Activated effector memory CD4-positive, alpha-beta T cell treated with anti-CD3 and anti-CD28 coated beads, Interleukin-2, amount 50 U/mL, for 16 hours (primary cell): ENCODE measurements around the gene NIPAL3.
"Not testable (repeated sequence)": the region's sequence is repeated elsewhere in the genome, so short reads cannot be mapped to it uniquely, and the experiment has no call there.

Source experiments
- DNase-seq: peaks from one replicate; pipeline ENCODE4 v3.0.0-alpha.2; 2020

NIPAL3 gene

DNA sequence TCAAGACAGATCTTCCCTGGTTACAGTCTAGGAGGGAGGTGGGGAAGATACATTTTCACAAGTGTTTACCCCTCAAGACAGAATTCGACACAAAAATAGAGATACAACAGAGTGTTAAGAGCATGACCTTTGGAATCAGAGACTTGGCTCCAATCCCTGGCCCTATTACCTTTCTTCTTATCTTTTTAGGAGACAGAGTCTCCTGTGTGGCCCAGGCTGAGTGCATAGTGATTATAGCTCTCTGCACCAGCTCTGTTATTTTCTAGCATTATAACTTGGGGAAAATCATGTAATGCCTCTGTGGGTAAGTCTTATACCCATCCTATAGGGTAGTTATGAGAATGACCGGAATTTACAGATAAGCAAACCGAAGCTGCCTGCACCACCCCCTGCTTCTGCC is 9.8 kb downstream of the NIPAL3 start:
- DNase-seq, result no peak

DNA sequence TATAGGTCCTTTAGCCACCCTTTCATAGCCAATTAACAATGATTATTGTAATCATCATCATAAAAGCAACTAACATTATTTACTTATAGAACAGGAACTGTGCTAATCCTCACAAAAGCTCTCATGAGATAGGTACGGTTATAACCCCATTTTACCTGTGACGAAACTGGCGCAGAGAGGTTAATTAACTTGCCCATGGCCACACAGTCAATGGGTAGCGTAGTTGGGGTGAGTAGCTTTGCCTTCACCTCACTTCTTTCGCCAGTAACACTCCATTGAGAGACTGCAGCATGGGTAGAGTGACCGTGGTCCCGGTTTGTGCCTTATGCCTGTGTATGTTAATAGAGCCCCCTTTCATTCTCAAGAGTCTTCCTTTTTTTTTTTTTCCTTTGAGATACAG is 10.3 kb downstream of the NIPAL3 start:
- DNase-seq, result no peak

- no peak for DNase-seq
Observed at GRCh38 chr1:24426744-24427544, 11.3 kb downstream of the NIPAL3 start.

GRCh38 chr1:24427545-24427862 is 11.9 kb downstream of the NIPAL3 start:
- DNase-seq, result no peak

- no peak for DNase-seq
Observed at GRCh38 chr1:24435782-24436365, 20.3 kb downstream of the NIPAL3 start.

DNA sequence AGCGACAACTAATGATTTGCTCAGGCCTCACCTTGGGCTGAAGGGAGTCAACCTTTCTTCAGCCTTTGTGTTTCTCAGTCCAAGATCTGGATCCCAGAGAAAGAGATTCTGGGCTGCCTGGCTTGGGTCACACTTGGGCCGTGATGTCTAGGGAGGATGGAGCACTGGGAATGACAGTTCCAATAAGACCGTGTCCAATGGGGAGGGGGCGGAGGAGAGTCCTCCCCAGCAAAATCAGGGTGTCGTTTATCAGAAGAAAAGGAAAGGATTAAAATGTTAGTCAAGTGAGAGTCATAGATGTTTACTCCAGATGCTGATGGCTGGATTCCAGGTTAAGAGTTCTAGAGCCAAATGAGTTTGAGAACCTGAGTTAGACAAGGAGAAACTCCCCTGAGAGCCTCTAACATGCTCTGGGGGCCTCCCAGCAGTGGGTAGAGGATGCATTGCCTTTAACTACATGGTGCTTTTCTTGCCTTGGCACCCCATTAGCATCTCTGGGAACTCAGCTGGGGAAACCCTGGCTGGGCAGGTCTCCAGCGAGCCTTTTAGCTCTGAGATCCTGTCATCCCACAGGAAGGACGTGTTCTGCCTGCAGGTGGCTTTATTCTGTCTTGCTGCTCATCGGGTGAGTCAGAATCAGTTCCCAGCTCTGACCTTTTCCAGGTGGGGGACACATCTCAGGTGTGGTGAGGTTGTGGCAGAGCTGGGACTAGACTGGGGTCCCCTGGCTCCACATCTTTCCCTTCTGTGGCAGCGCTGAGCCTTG is 22.2 kb downstream of the NIPAL3 start:
- no peak for DNase-seq

GRCh38 chr1:24438423-24438901 is 22.9 kb downstream of the NIPAL3 start:
- DNase-seq, result no peak

DNA sequence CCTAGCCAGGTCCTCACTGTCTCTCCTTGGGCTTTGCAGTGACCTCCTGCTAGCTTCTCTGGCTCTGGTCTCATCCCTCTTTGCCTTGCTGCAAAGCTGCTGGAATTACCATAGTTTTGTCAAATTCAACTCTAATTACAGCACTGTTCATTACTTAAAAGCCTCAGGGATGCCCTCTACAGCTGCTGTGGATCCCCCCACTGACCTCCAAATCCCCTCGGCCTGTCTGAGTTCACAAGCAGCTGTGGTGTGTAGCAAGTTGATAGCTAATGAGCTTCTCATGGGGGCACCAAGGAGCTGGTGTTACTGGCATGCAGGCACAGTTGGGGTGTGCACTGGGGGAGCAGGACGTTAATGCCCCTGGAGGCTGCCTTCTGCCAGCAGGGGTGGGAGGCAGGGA is 24.8 kb downstream of the NIPAL3 start:
- no peak for DNase-seq

DNA sequence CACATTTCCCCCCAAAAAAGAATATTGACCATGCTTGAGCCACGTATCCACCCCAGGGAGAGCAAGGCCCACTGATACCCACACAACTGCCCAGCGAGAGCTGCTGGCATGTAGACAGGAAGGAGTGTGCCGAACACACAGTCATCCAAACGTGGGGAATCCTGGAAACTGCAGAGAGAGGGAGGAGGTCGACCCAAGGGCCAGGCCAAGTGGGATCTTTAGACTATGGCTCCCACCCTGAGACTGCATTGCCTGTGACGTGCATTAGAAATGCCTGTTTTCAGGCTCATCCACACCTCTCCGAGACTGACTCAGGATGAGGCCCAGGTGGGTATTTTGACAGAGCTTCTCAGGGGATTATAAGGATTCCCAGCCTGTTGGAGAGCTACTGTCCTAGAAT is 25.9 kb downstream of the NIPAL3 start:
- DNase-seq, result no peak

- DNase-seq, result no peak
Observed at GRCh38 chr1:24441996-24442668, 26.5 kb downstream of the NIPAL3 start.

DNA sequence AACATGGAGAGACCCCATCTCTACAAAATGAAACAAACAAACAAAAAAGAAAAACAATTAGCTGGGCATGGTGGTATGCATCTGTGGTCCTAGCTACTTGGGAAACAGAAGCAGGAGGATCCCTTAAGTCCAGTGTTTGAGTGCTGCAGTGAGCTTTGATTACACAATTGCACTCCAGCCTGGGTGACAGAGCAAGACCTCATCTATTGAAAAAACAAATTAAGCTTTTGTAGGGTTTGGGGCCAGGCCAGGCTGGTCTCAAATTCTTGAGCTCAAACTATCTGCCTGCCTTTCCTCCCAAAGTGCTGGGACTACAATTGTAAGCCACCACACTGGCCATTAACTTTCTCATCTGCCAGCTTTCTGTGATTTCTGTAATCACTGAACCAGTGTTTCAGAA is 27.2 kb downstream of the NIPAL3 start:
- no peak for DNase-seq

DNA sequence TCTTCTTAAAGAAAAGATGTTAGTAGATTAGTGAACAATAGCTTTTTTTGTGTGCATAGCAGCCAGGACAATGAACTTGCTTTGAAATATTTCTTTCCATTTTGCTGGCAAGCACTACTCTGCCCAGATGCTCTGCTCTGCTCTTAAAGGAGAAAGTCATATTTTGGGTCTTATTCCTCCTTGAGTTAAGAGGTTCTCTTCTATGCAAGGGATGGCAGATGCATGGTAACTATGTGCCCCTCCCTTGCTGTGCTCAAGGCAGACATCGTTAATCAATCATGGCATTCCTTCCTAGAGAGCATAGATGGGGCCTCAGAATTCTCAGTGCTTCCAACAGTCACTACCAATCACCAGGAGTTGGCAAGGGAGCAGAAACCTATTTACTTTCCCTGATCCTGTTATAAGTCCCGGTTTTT is 27.6 kb downstream of the NIPAL3 start:
- DNase-seq, result no peak

GRCh38 chr1:24446446-24446845 is 30.8 kb downstream of the NIPAL3 start:
- not testable (repeated sequence) for DNase-seq

DNA sequence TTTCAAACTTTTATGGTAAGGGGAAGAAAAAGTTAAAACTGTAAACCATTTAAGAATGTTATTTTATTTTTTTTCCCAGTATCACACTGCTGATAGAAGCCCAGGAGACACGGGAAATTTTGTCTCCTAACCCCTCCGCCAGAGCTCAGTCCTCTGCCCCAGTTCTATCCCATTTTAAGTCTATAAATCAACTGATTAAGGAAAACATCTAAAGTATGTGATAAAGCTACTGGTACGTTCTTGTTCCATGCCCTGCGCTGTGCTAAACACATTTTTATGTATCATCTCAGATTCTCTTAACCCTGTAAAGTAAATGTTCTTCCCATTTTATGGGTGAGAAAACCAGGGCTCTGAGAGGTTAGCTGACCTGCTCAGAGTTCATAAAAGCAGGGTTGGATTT is 34.7 kb downstream of the NIPAL3 start:
- no peak for DNase-seq

GRCh38 chr1:24450857-24451397 is 35.3 kb downstream of the NIPAL3 start:
- DNase-seq, result no peak

DNA sequence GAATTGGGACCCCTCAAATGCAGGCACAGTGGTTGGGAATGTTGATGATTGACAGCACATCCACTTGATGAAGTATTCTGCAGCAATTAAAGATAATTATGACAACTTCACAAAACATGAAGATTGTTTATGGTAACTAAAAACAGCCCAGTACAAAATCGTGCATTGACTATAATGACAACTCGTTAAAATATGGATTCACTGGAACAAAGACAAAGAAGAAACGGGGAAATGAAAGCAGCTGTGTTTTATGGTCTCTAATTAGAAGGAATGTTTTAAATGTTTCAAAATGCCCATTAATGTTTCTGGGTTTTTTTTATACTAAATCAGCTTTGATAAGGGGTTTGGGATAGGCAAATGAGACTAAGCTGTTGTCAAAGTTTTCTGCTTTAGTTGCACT is 36.1 kb downstream of the NIPAL3 start:
- no peak for DNase-seq

- no peak for DNase-seq
Observed at GRCh38 chr1:24452922-24453485, 37.4 kb downstream of the NIPAL3 start.

DNA sequence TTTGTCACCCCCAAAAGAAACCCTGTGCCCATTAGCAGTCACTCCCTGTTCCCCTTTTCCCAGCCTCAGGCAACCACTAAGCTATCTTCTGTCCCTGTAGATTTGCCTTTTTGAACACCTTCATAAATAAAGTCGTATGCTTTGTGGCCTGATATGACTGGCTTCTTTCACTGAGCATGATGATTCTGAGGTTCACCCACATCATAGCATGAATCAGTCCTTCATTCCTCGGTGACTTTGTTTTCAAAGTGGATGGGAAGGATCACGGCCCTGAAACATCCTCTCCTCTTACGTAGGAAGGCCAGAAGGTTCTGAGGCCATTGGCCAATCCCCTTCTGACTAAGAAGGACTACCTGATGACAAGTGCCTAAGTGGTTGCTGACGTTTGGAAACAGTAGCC is 39.1 kb downstream of the NIPAL3 start:
- no peak for DNase-seq

DNA sequence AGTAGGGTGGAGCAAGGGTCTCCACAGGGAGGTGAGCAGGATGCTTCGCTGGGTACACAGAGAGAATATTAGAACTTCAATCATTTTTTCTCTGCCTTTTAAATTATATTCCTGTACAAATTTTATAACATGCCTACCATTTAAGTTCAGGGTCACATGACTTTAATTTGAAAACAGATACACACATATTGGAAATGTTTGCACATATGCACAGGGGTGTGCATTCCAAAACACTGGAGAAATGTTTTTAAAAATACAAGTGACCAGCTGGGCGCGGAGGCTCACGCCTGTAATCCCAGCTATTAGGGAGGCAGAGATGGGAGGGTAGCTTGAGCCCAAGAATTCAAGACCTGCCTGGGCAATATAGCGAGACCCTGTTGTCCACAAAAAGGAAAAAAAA is 39.7 kb downstream of the NIPAL3 start:
- no peak for DNase-seq

DNA sequence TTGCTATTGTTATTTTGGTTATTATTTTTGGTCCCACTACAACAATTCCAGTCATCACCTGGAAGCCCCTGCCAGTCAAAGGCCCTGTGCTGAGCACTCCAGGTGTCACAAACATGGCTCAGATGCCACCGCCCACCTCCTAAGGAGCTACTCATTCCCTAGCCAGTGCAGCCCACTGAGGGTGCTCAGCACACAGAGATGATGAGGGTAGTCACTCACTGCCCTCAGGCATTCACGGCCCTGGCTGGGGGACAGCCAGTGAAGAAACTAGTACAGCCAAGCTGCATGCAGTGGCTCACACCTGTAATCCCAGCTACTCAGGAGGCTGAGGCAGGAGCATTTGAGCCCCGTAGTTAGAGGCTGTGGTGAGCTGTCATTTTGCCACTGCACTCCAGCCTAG is 42.3 kb downstream of the NIPAL3 start:
- no peak for DNase-seq

GRCh38 chr1:24459551-24460266 is 44.1 kb downstream of the NIPAL3 start:
- no peak for DNase-seq

DNA sequence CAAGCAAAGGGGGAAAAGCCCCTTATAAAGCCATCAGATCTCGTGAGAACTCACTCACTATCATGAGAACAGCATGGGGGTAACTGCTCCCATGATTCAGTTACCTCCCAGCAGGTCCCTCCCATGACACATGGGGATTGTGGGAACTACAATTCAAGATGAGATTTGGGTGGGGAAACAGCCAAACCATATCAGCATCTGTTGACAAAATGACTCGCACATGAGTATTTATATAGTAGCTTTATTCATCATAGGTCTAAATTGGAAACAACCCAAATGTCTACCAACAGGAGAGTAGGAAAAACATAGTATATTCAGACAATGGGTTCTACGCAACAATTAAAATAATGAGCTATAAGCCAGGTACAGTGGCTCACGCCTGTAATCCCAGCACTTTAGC is 46.5 kb downstream of the NIPAL3 start:
- DNase-seq, result not testable (repeated sequence)
